ENCODE results near the gene MLLT3.

DNA sequence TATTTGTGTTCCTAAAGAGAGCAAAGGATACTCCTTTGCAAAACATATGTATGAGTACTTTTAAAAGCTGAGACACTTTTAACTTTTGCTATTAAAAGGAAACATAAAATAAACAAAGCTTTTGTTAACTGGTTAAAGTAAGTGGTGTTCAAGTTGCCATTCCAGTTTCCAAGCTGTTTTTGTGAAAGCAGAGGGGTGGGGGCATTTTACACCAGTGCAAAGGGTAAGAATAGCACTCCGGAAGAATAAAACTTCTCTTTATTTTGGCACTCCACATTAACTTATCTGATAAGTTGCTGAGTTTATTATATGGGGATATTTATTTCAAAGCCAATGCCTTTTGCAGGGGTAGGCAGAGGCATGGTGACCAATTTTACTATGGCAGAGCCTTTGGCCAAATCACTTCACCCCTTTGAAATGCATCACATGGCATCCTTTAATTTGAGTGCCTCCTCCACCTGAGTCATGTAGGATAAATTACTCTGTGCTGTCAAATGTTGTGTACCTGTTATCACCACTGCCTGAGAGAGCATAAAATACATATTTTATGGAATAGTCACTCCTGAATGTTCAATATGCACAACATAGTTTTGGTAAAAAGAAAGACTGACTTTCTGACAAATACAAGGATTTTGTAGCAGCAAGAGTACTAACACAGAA lies 62.9 kb downstream of the MLLT3 start:
- TF ChIP-seq, protein P1, sequence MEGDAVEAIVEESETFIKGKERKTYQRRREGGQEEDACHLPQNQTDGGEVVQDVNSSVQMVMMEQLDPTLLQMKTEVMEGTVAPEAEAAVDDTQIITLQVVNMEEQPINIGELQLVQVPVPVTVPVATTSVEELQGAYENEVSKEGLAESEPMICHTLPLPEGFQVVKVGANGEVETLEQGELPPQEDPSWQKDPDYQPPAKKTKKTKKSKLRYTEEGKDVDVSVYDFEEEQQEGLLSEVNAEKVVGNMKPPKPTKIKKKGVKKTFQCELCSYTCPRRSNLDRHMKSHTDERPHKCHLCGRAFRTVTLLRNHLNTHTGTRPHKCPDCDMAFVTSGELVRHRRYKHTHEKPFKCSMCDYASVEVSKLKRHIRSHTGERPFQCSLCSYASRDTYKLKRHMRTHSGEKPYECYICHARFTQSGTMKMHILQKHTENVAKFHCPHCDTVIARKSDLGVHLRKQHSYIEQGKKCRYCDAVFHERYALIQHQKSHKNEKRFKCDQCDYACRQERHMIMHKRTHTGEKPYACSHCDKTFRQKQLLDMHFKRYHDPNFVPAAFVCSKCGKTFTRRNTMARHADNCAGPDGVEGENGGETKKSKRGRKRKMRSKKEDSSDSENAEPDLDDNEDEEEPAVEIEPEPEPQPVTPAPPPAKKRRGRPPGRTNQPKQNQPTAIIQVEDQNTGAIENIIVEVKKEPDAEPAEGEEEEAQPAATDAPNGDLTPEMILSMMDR (IDR thresholded peaks at IDR 0.05), result no peak
- TF ChIP-seq POLR2A (IDR thresholded peaks at IDR 0.05), result no peak

Measured in uterus (tissue), 2 donors.